Mucosa of descending colon (tissue), 3 donors: ENCODE results near the gene TMEM116. TPM values are rescaled to one million over a fixed set of nuclear protein-coding genes. Genes with fewer than 3 reads are reported as not detected.

ENCODE experiments used
- ATAC-seq: fragments of 200-7000 bp; cut with Tn5 transposase; one replicate; pipeline ENCODE4 v1.9.1; 2020; ENCODE audit warnings: mild to moderate bottlenecking, moderate library complexity
- DNase-seq, 3 donors: peaks; one replicate each; pipeline ENCODE4 v3.0.0-alpha.2; 2020
- H3K36me3 ChIP-seq: fragments of 200-600 bp; one replicate; pipeline ENCODE4 v1.8.0; 2021; ENCODE audit warnings: low read depth, mild to moderate bottlenecking
- H3K4me1 ChIP-seq: fragments of 200-600 bp; one replicate; pipeline ENCODE4 v1.8.0; 2021; ENCODE audit warnings: low read depth, mild to moderate bottlenecking
- H3K4me3 ChIP-seq: fragments of 200-600 bp; one replicate; pipeline ENCODE4 v1.8.0; 2021; ENCODE audit warnings: mild to moderate bottlenecking
- H3K9me3 ChIP-seq: fragments of 200-600 bp; one replicate; pipeline ENCODE4 v1.8.0; 2021; ENCODE audit warnings: mild to moderate bottlenecking
- CTCF ChIP-seq: fragments of 200-600 bp; IDR thresholded peaks from one replicate; pipeline ENCODE4 v1.8.0; 2022; ENCODE audit warnings: antibody characterized with exemption, mild to moderate bottlenecking
- intact Hi-C, 2 donors: fragments of 100-400 bp; cut with DNase I in 1 of 2; cut with micrococcal nuclease in 1 of 2; formaldehyde crosslinking; loops; one replicate each; pipeline versions ENCODE4 v1.11.0 to v1.11.1; 2022; cut with DNase I, micrococcal nuclease
- total RNA-seq, 3 donors: library from RNA; stranded (reverse); fragmentation: NEBNext Ultra II Directional in 2 of 3; extraction: Animal tissue kit (Norgen Biotek cat#: 25700) in 2 of 3; gene quantifications; one replicate each; pipeline versions ENCODE4 v1.2.1 to v1.2.4, GENCODE V29; 2021 to 2023
- donor health status: DM: no; HTN: no; CAD: no; lungs with moderate emphysema.
- donor health status: DM: no; HTN: no; CAD: no.
- donor health status: DM: no; HTN: yes; CAD: no.

TMEM116 gene
- total RNA-seq, 3 donors from 2014 or later: 11.2 to 12.5 (median 11.4) TPM

GRCh38 chr12:111937429-111937828 lies 75.5 kb downstream of the TMEM116 start:
- ATAC-seq: no peak
- no peak for DNase-seq
- no peaks in the 10 kb centered on the region for H3K9me3 ChIP-seq
- no peaks in the 10 kb centered on the region for H3K36me3 ChIP-seq
- H3K4me3 ChIP-seq: no peak overlapping the region
- no peak for TF ChIP-seq CTCF
- intact Hi-C loops: no loop called here
- H3K4me1 ChIP-seq: no peaks in the 10 kb centered on the region

GRCh38 chr12:111936869-111937268 lies 76.1 kb downstream of the TMEM116 start:
- Histone ChIP-seq H3K4me3 (no peak overlapping the region), H3K9me3 (no peaks in the 10 kb centered on the region), H3K4me1 (no peaks in the 10 kb centered on the region), H3K36me3 (no peaks in the 10 kb centered on the region)
- intact Hi-C loops: no loop called here
- no peak for TF ChIP-seq CTCF
- ATAC-seq (no peak), DNase-seq (no peak)

- no peak for TF ChIP-seq CTCF
- H3K36me3 ChIP-seq: no peaks in the 10 kb centered on the region
- DNase-seq (no peak), ATAC-seq (no peak)
- intact Hi-C loops: no loop called here
- H3K9me3 ChIP-seq: no peaks in the 10 kb centered on the region
- H3K4me3 ChIP-seq: no peak overlapping the region
- no peaks in the 10 kb centered on the region for H3K4me1 ChIP-seq
Observed at GRCh38 chr12:111932241-111932640, 80.7 kb downstream of the TMEM116 start.

DNA sequence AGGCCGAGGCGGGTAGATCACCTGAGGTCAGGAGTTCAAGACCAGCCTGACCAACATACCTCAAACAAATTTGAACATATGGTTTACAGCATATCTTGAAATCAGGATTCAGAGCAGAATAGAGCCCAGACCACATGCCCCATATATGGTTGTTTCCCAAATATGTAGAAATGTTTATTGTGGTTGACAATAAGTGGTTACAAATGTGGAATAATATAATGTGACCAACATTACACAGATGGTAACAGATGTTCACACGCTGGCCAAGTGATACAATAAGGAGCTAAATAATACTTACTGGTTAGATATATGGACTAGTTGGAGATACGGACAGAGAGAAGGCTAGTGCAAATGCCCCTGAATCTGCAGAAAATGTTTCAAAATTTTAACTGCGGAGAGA lies 85.6 kb downstream of the TMEM116 start:
- no peak for TF ChIP-seq CTCF
- Histone ChIP-seq H3K9me3 (no peaks in the 10 kb centered on the region), H3K4me3 (no peak overlapping the region), H3K4me1 (no peaks in the 10 kb centered on the region), H3K36me3 (no peaks in the 10 kb centered on the region)
- ATAC-seq (no peak), DNase-seq (no peak)
- intact Hi-C loops: no loop called here

DNA sequence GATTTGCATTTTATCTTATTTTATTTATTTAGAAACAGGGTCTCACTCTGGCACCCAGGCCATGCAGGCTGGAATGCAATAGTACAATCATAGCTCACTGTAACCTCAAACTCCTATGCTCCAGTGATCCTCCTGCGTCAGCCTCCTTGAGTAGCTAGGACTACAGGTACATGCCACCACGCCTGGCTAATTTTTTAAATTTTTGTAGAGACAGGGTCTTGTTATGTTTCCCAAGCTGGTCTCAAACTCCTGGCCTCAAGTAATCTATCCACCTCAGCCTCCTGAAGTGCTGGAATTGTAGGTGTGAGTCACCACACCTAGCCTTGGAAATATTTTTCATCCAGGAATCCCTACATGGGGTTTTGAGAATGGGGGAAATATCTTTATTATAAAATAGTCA lies 86.3 kb downstream of the TMEM116 start:
- ATAC-seq (no peak), DNase-seq (no peak)
- Histone ChIP-seq H3K4me3 (no peak overlapping the region), H3K36me3 (no peaks in the 10 kb centered on the region), H3K9me3 (no peaks in the 10 kb centered on the region), H3K4me1 (no peaks in the 10 kb centered on the region)
- intact Hi-C loops: no loop called here
- TF ChIP-seq CTCF: no peak

GRCh38 chr12:111925171-111925570 lies 87.8 kb downstream of the TMEM116 start:
- TF ChIP-seq CTCF: no peak
- no peaks in the 10 kb centered on the region for H3K9me3 ChIP-seq
- intact Hi-C loops: no loop called here
- no peaks in the 10 kb centered on the region for H3K4me1 ChIP-seq
- DNase-seq: no peak
- H3K4me3 ChIP-seq: no peak overlapping the region
- ATAC-seq: no peak
- H3K36me3 ChIP-seq: no peaks in the 10 kb centered on the region
